ENCODE data around the gene ALKAL2. TPM values are rescaled to one million over a fixed set of nuclear protein-coding genes. Genes with fewer than 3 reads are reported as not detected.

ALKAL2 gene
- total and polyA plus RNA-seq, 9 of the 15 experiments (the other 6 are each of a cell fraction or from before 2014, with no cell fraction given): not detected

DNA sequence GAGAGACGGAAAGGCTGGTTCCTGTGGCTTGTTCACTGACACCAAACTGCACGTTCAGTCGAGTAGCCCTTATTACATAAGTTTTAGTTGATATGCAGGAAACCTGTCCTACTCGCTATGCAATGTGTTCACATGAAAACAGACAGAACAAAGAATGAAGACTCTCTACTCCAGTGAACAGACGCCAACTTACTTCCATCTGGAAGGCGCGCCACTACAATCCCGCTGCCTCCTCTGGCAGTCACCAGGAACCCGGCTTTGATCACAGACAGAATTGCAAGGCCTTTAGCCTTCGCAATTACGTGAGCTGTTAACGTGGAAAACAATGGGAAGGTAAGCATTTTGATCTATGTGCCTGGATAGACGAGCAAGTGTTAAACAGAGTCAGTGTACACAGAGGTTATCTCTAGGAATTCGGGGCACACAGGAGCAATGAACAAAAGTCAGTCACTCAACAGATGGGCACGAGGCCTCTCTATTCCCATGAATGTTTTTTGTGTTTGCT, 38.3 kb downstream of the ALKAL2 start:
- Histone ChIP-seq H3K9ac (ENCODE audit: insufficient read depth in 1 of 2, low read depth in 2 of 2, low read length in 2 of 2) (no peak overlapping the region), H2AFZ (ENCODE audit: low read depth, low read length) (peak overlapping the region; percentile 19; the same call in 1 of the 2 replicates), H3K4me1 (replicated peaks in 1 of 2; ENCODE audit: control insufficient read depth in 2 of 2, insufficient read depth in 2 of 2, low read length in 2 of 2) (no peaks in the 10 kb centered on the region), H3K27ac (ENCODE audit: extremely low read depth, low read depth, low read length) (no peak overlapping the region), H3K9me3 (replicated peaks; ENCODE audit: control insufficient read depth, insufficient read depth, low read depth, low read length) (no peaks in the 10 kb centered on the region), H3K79me2 (ENCODE audit: control insufficient read depth, insufficient read depth, low read length) (no peaks in the 10 kb centered on the region), H3K4me3 (no peak overlapping the region), H3K27me3 (ENCODE audit: control insufficient read depth in 2 of 2, insufficient read depth in 2 of 2, low read length in 2 of 2) (peaks cover 0 to 4% of the 10 kb centered on the region in 2 experiments; a peak in 1 of 5 replicates), H3K4me2 (ENCODE audit: insufficient read depth, low read length) (no peak overlapping the region), H4K20me1 (replicated peaks; ENCODE audit: control insufficient read depth, insufficient read depth, low read length) (no peaks in the 10 kb centered on the region), H3K36me3 (ENCODE audit: control insufficient read depth, insufficient read depth, low read length) (no peaks in the 10 kb centered on the region), H3K9me1 (ENCODE audit: control insufficient read depth, insufficient read depth, low read length) (no peaks in the 10 kb centered on the region)
- ATAC-seq (no peak), FAIRE-seq (no peak), DNase-seq (ENCODE audit: extremely low read depth in 1 of 4, low spot score in 3 of 4) (no peak)
- CTCF ChIA-PET (ENCODE audit: low intra/inter-chr PET ratio): no interaction called here
- WGBS (ENCODE audit: insufficient coverage, low coverage, missing lambda C conversion rate): 39% methylated on average over 15 of the region's 15 CpGs
- TF ChIP-seq ZNF785 (CRISPR knock-in tag; IDR thresholded peaks at IDR 0.05) (no peak), ATF7 (IDR thresholded peaks at IDR 0.05) (no peak), ZNF395 (CRISPR knock-in tag; IDR thresholded peaks at IDR 0.05) (no peak), NFYB (IDR thresholded peaks at IDR 0.05; ENCODE audit: extremely low read depth, insufficient read length) (no peak), CREBBP (IDR thresholded peaks at IDR 0.05; ENCODE audit: low read depth, low read length) (no peak)
- intact Hi-C loops (cut with micrococcal nuclease) (no loop called here), in situ Hi-C loops (cut with MboI) (no loop called here)
- POLR2A ChIA-PET: no interaction called here
- BruUV-seq (replicated peaks): no TSS peak
